HepG2 (cell line): ENCODE data around the gene TJP3. TPM values are rescaled to one million over a fixed set of nuclear protein-coding genes. Genes with fewer than 3 reads are reported as not detected.

Experiments used
- ATAC-seq: fragments of 200-7000 bp; cut with Tn5 transposase; 3 replicates; pipeline ENCODE4 v1.9.1; 2020; ENCODE audit warnings: mild to moderate bottlenecking, moderate library complexity
- BruUV-seq: library from RNA; stranded (reverse); fragments of 400-500 nt; replicated peaks from 2 replicates; lab custom pipeline; 2021; lab: Mats Ljungman, UMichigan
- CTCF ChIA-PET: fragments of 300-600 bp; formaldehyde crosslinking; extraction: SDS; loops from one replicate; lab custom pipeline; 2021; ENCODE audit warnings: low total read pairs, inconsistent platforms, low intra/inter-chr PET ratio; lab: Yijun Ruan, JAX
- POLR2A ChIA-PET: fragments of 350-600 bp; sonication (Branson Sonifier 250); formaldehyde crosslinking; loops from one replicate; lab custom pipeline; 2020; ENCODE audit warnings: antibody characterized with exemption, inconsistent platforms; lab: Yijun Ruan, JAX
- DNase-seq: peaks from one replicate; pipeline ENCODE4 v3.0.0-alpha.2; 2015; ENCODE audit warnings: low spot score
- FAIRE-seq: peaks from 3 replicates; lab custom pipeline; 2011; peaks lifted over from hg19 to GRCh38; lab: Jason Lieb, UNC
- H2AFZ ChIP-seq: one replicate; pipeline ENCODE4 v1.6.1; 2011; ENCODE audit warnings: low read length, inconsistent platforms
- H3K27ac ChIP-seq: fragments of 300-600 bp; 3 replicates; pipeline ENCODE4 v1.8.0; 2011; ENCODE audit warnings: mixed run types, mild to moderate bottlenecking, mixed read lengths, low read length, inconsistent platforms; ENCODE audit not compliant: insufficient read depth; ENCODE audit errors: extremely low read length
- H3K27me3 ChIP-seq, 2 experiments: fragments of 200-600 bp in 1 of 2; 2 replicates in 1 of 2; 3 replicates in 1 of 2; pipeline versions ENCODE4 v1.6.0 to v1.8.0; 2011; ENCODE audit warnings: low read length in 2 of 2, mild to moderate bottlenecking in 2 of 2, moderate library complexity in 2 of 2, inconsistent platforms in 1 of 2; ENCODE audit not compliant: insufficient read depth in 2 of 2, control insufficient read depth in 1 of 2
- H3K36me3 ChIP-seq, 2 experiments: fragments of 200-600 bp in 1 of 2; replicated peaks in 1 of 2; 2 replicates in 1 of 2; 3 replicates in 1 of 2; pipeline versions ENCODE4 v1.5.1 to v1.8.0; 2011; ENCODE audit warnings: low read length in 2 of 2, inconsistent platforms in 1 of 2; ENCODE audit not compliant: insufficient read depth in 2 of 2, control insufficient read depth in 1 of 2
- H3K4me1 ChIP-seq: 2 replicates; pipeline ENCODE4 v1.5.1; 2012; ENCODE audit warnings: low read length, inconsistent platforms; ENCODE audit not compliant: insufficient read depth
- H3K4me2 ChIP-seq: 2 replicates; pipeline ENCODE4 v1.6.0; 2011; ENCODE audit warnings: low read depth, low read length, inconsistent platforms
- H3K4me3 ChIP-seq, 3 experiments: fragments of 200-600 bp in 1 of 3; sonication (generic), shearing (Covaris generic) in 1 of 3; replicated peaks in 1 of 3; 2 replicates each; pipeline ENCODE4 v1.5.1; 2011 to 2016; ENCODE audit warnings: low read length in 3 of 3, inconsistent platforms in 2 of 3, low read depth in 2 of 3, mild to moderate bottlenecking in 2 of 3, control low read depth in 1 of 3, mixed read lengths in 1 of 3; ENCODE audit not compliant: insufficient read depth in 1 of 3
- H3K79me2 ChIP-seq: one replicate; pipeline ENCODE4 v1.6.1; 2011; ENCODE audit warnings: low read length, inconsistent platforms; ENCODE audit not compliant: insufficient read depth
- H3K9ac ChIP-seq: 2 replicates; pipeline ENCODE4 v1.6.0; 2011; ENCODE audit warnings: mild to moderate bottlenecking, low read depth, low read length, inconsistent platforms; ENCODE audit not compliant: insufficient read depth
- H3K9me3 ChIP-seq: 2 replicates; pipeline ENCODE4 v1.5.1; 2012; ENCODE audit warnings: mild to moderate bottlenecking, low read length
- H4K20me1 ChIP-seq: 2 replicates; pipeline ENCODE4 v1.6.0; 2011; ENCODE audit warnings: inconsistent platforms, mild to moderate bottlenecking, low read length, moderate library complexity; ENCODE audit not compliant: insufficient read depth
- BRD4 ChIP-seq: sonication (generic); formaldehyde crosslinking; IDR thresholded peaks from 2 replicates; pipeline ENCODE4 v1.4.0; 2020; ENCODE audit warnings: missing genetic modification reagents
- MAFF ChIP-seq: IDR thresholded peaks from 2 replicates; pipeline ENCODE4 v1.6.1; 2011; ENCODE audit warnings: low read depth, low read length, improper control_type of control experiment
- MATR3 ChIP-seq: sonication (generic); formaldehyde crosslinking; IDR thresholded peaks from 2 replicates; pipeline ENCODE4 v1.4.0; 2020; ENCODE audit warnings: missing genetic modification reagents
- RFX1 ChIP-seq: fragments of 450-650 bp; IDR thresholded peaks from 2 replicates; pipeline ENCODE4 v1.6.1; 2017
- SKI ChIP-seq: fragments of 450-650 bp; IDR thresholded peaks from one replicate; pipeline ENCODE4 v1.6.1; 2018; ENCODE audit warnings: mild to moderate bottlenecking; ENCODE audit not compliant: partially characterized antibody
- ZNF263 ChIP-seq: sonication (generic); formaldehyde crosslinking; IDR thresholded peaks from 2 replicates; pipeline ENCODE4 v1.4.0; 2020; ENCODE audit warnings: missing genetic modification reagents
- ZNF460 ChIP-seq: sonication (generic); formaldehyde crosslinking; IDR thresholded peaks from 2 replicates; pipeline ENCODE4 v1.5.1; 2020; ENCODE audit warnings: missing genetic modification reagents, mild to moderate bottlenecking, borderline replicate concordance
- WGBS: methylation state at CpG from one replicate; pipeline ENCODE4 v1.1.6; 2017; ENCODE audit warnings: low lambda C conversion rate; 5-methylcytosine and 5-hydroxymethylcytosine counted together
- in situ Hi-C: cut with HindIII; loops from 2 replicates; pipeline ENCODE4 v1.10.0; 2017; ENCODE audit warnings: low pct_unique_long_range_greater_than_20kb; ENCODE audit not compliant: extremely low pct_ligation_motif_present
- intact Hi-C: fragments of 100-400 bp; cut with micrococcal nuclease; formaldehyde crosslinking; loops from one replicate; pipeline ENCODE4 v1.10.0; 2022; ENCODE audit not compliant: unreplicated experiment
- polyA plus RNA-seq, 8 experiments: library from polyadenylated mRNA; depleted of rRNA in 3 of 8; stranded (reverse) in 7 of 8; unstranded in 1 of 8; fragments of >200 nt; fragmentation: Illumina TruSeq in 4 of 8; extraction: Trizol in 4 of 8; gene quantifications; 2 replicates each; pipeline versions ENCODE4 v1.2.1 to v1.2.3, GENCODE V29; 2011 to 2016; ENCODE audit warnings: low read depth in 4 of 8, missing spikeins in 1 of 8, mixed read lengths in 1 of 8; ENCODE audit not compliant: insufficient read depth in 1 of 8
- total RNA-seq, 5 experiments: library from RNA; depleted of rRNA; stranded (reverse); fragments of >200 nt; fragmentation: Illumina TruSeq; extraction: Trizol; gene quantifications; 2 replicates each; pipeline ENCODE4 v1.2.3, GENCODE V29; 2016; ENCODE audit warnings: low read depth in 1 of 5
- TF ChIP-seq, protein P1 (sequence below): sonication (generic); formaldehyde crosslinking; IDR thresholded peaks from 2 replicates; pipeline ENCODE4 v1.8.0; 2022; ENCODE audit warnings: mild to moderate bottlenecking, missing genetic modification reagents, borderline replicate concordance
- TF ChIP-seq, protein P2 (sequence below): sonication (generic); formaldehyde crosslinking; IDR thresholded peaks from 2 replicates; pipeline ENCODE4 v1.4.0; 2020; ENCODE audit warnings: missing genetic modification reagents
- TF ChIP-seq, protein P3 (sequence below): sonication (generic); formaldehyde crosslinking; IDR thresholded peaks from 2 replicates; pipeline ENCODE4 v1.4.0; 2020; ENCODE audit warnings: missing genetic modification reagents, borderline replicate concordance

TJP3 gene
- total and polyA plus RNA-seq, 2 of the 13 experiments (the other 11 are each of a cell fraction or from before 2014, with no cell fraction given): 2.3 to 21.5 TPM

GRCh38 chr19:3678188-3678587 lies 30.0 kb upstream of the TJP3 start:
- WGBS: 97% methylated on average over 3 of the region's 3 CpGs
- BruUV-seq: no TSS peak
- Histone ChIP-seq H3K79me2 (no peaks in the 10 kb centered on the region), H3K4me3 (no peak overlapping the region), H3K4me1 (no peaks in the 10 kb centered on the region), H3K27me3 (no peaks in the 10 kb centered on the region), H4K20me1 (no peaks in the 10 kb centered on the region), H3K9ac (no peak overlapping the region), H3K27ac (no peak overlapping the region), H3K4me2 (no peak overlapping the region), H3K9me3 (no peaks in the 10 kb centered on the region), H3K36me3 (peaks cover 0 to 1% of the 10 kb centered on the region in 2 experiments; a peak in 1 of 5 replicates), H2AFZ (no peak overlapping the region)
- POLR2A ChIA-PET: no interaction called here
- in situ Hi-C loops: no loop called here
- TF ChIP-seq MAFF: no peak
- TF ChIP-seq SKI: no peak
- TF ChIP-seq, protein P1, sequence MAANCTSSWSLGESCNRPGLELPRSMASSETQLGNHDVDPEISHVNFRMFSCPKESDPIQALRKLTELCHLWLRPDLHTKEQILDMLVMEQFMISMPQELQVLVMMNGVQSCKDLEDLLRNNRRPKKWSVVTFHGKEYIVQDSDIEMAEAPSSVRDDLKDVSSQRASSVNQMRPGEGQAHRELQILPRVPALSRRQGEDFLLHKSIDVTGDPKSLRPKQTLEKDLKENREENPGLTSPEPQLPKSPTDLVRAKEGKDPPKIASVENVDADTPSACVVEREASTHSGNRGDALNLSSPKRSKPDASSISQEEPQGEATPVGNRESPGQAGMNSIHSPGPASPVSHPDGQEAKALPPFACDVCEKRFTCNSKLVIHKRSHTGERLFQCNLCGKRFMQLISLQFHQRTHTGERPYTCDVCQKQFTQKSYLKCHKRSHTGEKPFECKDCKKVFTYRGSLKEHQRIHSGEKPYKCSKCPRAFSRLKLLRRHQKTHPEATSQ: no peak
- TF ChIP-seq BRD4 (CRISPR knock-in tag): no peak
- TF ChIP-seq ZNF460: no peak
- TF ChIP-seq, protein P2, sequence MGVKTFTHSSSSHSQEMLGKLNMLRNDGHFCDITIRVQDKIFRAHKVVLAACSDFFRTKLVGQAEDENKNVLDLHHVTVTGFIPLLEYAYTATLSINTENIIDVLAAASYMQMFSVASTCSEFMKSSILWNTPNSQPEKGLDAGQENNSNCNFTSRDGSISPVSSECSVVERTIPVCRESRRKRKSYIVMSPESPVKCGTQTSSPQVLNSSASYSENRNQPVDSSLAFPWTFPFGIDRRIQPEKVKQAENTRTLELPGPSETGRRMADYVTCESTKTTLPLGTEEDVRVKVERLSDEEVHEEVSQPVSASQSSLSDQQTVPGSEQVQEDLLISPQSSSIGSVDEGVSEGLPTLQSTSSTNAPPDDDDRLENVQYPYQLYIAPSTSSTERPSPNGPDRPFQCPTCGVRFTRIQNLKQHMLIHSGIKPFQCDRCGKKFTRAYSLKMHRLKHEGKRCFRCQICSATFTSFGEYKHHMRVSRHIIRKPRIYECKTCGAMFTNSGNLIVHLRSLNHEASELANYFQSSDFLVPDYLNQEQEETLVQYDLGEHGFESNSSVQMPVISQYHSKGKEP (CRISPR knock-in tag): no peak
- TF ChIP-seq ZNF263 (CRISPR knock-in tag): no peak
- TF ChIP-seq, protein P3, sequence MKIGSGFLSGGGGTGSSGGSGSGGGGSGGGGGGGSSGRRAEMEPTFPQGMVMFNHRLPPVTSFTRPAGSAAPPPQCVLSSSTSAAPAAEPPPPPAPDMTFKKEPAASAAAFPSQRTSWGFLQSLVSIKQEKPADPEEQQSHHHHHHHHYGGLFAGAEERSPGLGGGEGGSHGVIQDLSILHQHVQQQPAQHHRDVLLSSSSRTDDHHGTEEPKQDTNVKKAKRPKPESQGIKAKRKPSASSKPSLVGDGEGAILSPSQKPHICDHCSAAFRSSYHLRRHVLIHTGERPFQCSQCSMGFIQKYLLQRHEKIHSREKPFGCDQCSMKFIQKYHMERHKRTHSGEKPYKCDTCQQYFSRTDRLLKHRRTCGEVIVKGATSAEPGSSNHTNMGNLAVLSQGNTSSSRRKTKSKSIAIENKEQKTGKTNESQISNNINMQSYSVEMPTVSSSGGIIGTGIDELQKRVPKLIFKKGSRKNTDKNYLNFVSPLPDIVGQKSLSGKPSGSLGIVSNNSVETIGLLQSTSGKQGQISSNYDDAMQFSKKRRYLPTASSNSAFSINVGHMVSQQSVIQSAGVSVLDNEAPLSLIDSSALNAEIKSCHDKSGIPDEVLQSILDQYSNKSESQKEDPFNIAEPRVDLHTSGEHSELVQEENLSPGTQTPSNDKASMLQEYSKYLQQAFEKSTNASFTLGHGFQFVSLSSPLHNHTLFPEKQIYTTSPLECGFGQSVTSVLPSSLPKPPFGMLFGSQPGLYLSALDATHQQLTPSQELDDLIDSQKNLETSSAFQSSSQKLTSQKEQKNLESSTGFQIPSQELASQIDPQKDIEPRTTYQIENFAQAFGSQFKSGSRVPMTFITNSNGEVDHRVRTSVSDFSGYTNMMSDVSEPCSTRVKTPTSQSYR: no peak
- no peak for TF ChIP-seq MATR3 (CRISPR knock-in tag)
- TF ChIP-seq RFX1: no peak
- CTCF ChIA-PET: no interaction called here
- FAIRE-seq (no peak), ATAC-seq (no peak), DNase-seq (no peak)
- intact Hi-C loops: no loop called here
